Activated naive CD8-positive, alpha-beta T cell treated with anti-CD3 and anti-CD28 coated beads, Interleukin-2, amount 50 U/mL, for 24 hours (primary cell): ENCODE results near the gene BLOC1S4.
"Not testable (repeated sequence)": the region's sequence is repeated elsewhere in the genome, so short reads cannot be mapped to it uniquely, and the experiment has no call there.

ENCODE experiments used
- ATAC-seq: fragments of 150-1000 bp; cut with Tn5 transposase; one replicate; pipeline ENCODE4 v1.10.0; 2021
- DNase-seq: peaks from one replicate; pipeline ENCODE4 v3.0.0; 2021
- H3K27ac Mint-ChIP-seq: one replicate; pipeline ENCODE4 v1.8.0; 2021; ENCODE audit warnings: mild to moderate bottlenecking, mixed read lengths
- H3K27me3 Mint-ChIP-seq: one replicate; pipeline ENCODE4 v1.8.0; 2021; ENCODE audit warnings: mixed read lengths
- H3K36me3 Mint-ChIP-seq: one replicate; pipeline ENCODE4 v1.8.0; 2021; ENCODE audit warnings: low read depth, mixed read lengths
- H3K4me1 Mint-ChIP-seq: one replicate; pipeline ENCODE4 v1.8.0; 2021; ENCODE audit warnings: mixed read lengths
- H3K4me3 Mint-ChIP-seq: one replicate; pipeline ENCODE4 v1.8.0; 2021; ENCODE audit warnings: mild to moderate bottlenecking, moderate library complexity, mixed read lengths
- H3K9me3 Mint-ChIP-seq: one replicate; pipeline ENCODE4 v1.8.0; 2021; ENCODE audit warnings: mixed read lengths

The BLOC1S4 gene

DNA sequence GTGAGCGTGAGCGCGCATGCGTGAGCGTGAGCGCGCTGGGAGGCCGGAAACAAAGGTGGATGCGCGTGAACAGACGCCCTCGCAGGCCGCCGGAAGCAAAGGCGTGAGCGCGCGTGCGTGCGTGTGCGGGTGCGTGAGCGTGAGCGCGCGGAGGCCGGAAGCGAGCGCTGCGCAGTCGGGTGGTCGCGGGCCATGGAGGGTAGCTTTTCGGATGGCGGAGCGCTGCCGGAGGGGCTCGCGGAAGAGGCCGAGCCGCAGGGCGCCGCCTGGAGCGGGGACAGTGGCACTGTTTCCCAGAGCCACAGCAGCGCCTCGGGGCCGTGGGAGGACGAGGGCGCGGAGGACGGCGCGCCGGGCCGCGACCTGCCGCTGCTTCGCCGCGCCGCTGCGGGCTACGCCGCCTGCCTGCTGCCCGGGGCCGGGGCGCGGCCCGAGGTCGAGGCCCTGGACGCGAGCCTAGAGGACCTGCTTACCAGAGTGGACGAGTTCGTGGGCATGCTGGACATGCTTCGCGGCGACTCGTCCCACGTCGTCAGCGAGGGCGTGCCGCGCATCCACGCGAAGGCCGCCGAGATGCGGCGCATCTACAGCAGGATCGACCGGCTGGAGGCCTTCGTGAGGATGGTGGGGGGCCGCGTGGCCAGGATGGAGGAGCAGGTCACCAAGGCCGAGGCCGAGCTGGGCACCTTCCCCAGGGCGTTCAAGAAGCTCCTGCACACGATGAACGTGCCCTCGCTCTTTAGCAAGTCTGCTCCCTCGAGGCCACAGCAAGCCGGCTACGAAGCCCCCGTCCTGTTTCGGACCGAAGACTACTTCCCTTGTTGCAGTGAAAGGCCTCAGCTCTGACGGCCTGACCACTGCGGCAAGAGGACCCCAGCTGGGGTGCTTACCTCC lies at the start of gene BLOC1S4:
TSS of gene BLOC1S4 (plus strand) at position 157 of the 894 bp plus-strand sequence. CDS start at position 193, 36 bp downstream.
- DNase-seq = peak; percentile 89
- H3K36me3 Mint-ChIP-seq = peaks cover 6% of the 10 kb centered on the region
- H3K27ac Mint-ChIP-seq = peak within 1 kb of the TSS; percentile 99
- no peaks in the 10 kb centered on the region for H3K9me3 Mint-ChIP-seq
- ATAC-seq = peak; percentile 81
- peaks cover 31% of the 10 kb centered on the region for H3K4me1 Mint-ChIP-seq
- H3K27me3 Mint-ChIP-seq = peaks cover 3% of the 10 kb centered on the region
- H3K4me3 Mint-ChIP-seq = peak within 1 kb of the TSS; percentile 91

GRCh38 chr4:6668391-6668790 lies 47.6 kb upstream of the BLOC1S4 start:
- Mint-ChIP-seq H3K27ac (no peak overlapping the region), H3K4me1 (peaks cover 4% of the 10 kb centered on the region), H3K27me3 (peaks cover 3% of the 10 kb centered on the region), H3K36me3 (peaks cover 2% of the 10 kb centered on the region), H3K9me3 (no peaks in the 10 kb centered on the region), H3K4me3 (no peak overlapping the region)
- ATAC-seq (no peak), DNase-seq (no peak)

- ATAC-seq (no peak), DNase-seq (no peak)
- Mint-ChIP-seq H3K4me1 (peaks cover 33% of the 10 kb centered on the region), H3K27ac (no peak overlapping the region), H3K9me3 (no peaks in the 10 kb centered on the region), H3K36me3 (peaks cover 23% of the 10 kb centered on the region), H3K27me3 (no peaks in the 10 kb centered on the region), H3K4me3 (no peak overlapping the region)
These were observed 44.3 kb upstream of the BLOC1S4 start for GRCh38 chr4:6671648-6672047.

GRCh38 chr4:6672131-6672530 lies 43.8 kb upstream of the BLOC1S4 start:
- H3K4me3 Mint-ChIP-seq = no peak overlapping the region
- H3K4me1 Mint-ChIP-seq = peaks cover 38% of the 10 kb centered on the region
- no peaks in the 10 kb centered on the region for H3K9me3 Mint-ChIP-seq
- no peak overlapping the region for H3K27ac Mint-ChIP-seq
- no peaks in the 10 kb centered on the region for H3K27me3 Mint-ChIP-seq
- ATAC-seq = no peak
- no peak for DNase-seq
- peaks cover 27% of the 10 kb centered on the region for H3K36me3 Mint-ChIP-seq

- peak overlapping the region; percentile 92 for H3K4me3 Mint-ChIP-seq
- H3K36me3 Mint-ChIP-seq = peaks cover 33% of the 10 kb centered on the region
- ATAC-seq, H3K9me3 Mint-ChIP-seq, H3K27me3 Mint-ChIP-seq, DNase-seq: not testable (repeated sequence)
- peak overlapping the region; percentile 98 for H3K27ac Mint-ChIP-seq
- peaks cover 43% of the 10 kb centered on the region for H3K4me1 Mint-ChIP-seq
These were observed 43.3 kb upstream of the BLOC1S4 start for GRCh38 chr4:6672541-6673190.

DNA sequence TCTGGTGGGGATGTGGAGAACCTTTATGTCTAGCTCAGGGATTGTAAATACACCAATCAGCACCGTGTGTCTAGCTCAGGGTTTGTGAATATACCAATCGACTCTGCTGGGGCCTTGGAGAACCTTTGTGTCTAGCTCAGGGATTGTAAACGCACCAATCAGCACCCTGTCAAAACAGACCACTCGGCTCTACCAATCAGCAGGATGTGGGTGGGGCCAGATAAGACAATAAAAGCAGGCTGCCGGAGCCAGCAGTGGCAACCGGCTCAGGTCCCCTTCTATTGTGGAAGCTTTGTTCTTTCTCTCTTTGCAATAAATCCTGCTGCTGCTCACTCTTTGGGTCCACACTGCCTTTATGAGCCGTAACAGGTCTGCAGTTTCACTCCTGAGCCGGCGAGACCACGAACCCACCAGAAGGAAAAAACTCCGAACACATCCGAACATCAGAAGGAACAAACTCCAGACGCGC lies 42.7 kb upstream of the BLOC1S4 start:
- ATAC-seq = peak; percentile 8
- H3K27me3 Mint-ChIP-seq = not testable (repeated sequence)

DNA sequence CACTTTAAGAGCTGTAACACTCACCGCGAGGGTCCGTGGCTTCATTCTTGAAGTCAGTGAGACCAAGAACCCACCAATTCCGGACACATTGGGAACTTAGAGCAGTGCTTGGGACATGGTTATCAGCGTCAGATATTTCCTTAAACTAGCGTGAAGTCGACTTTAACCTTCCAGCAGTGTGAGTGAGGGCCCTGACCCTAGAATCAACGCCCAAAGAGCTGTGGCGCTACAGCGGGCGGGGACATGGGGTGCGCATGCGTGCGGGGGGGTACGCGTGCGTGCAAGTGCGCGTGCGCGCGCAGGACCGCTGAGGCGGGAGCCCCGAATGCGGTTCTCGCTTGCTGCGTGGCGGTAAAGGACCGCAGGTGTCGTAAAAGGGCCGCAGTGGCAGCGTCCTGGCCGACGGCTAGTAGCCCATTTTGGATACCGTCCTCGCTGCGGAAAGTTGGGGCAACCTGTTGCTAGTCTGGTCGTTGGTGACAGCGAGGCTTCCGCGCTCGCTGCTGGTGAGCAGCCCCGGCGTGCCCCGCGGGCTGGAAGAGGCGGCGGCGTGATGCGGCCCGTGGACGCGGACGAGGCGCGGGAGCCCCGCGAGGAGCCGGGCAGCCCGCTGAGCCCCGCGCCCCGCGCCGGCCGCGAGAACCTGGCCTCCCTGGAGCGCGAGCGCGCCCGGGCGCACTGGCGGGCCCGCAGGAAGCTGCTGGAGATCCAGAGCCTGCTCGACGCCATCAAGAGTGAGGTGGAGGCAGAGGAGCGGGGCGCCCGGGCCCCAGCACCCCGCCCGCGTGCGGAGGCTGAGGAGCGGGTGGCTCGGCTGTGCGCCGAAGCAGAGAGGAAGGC lies 42.1 kb upstream of the BLOC1S4 start:
- peak; percentile 95 for DNase-seq
- Mint-ChIP-seq H3K36me3 (peaks cover 43% of the 10 kb centered on the region), H3K4me1 (peaks cover 50% of the 10 kb centered on the region), H3K27ac (peak overlapping the region; percentile 98), H3K4me3 (peak overlapping the region; percentile 92), H3K9me3 (no peaks in the 10 kb centered on the region), H3K27me3 (no peaks in the 10 kb centered on the region)
- peak; percentile 66 for ATAC-seq

More for the DNA sequence above, 42.7 kb upstream of the BLOC1S4 start:
- Mint-ChIP-seq H3K4me1 (peaks cover 46% of the 10 kb centered on the region), H3K27ac (peak overlapping the region; percentile 98), H3K36me3 (peaks cover 37% of the 10 kb centered on the region), H3K4me3 (peak overlapping the region; percentile 92)
- not testable (repeated sequence) for H3K9me3 Mint-ChIP-seq
- peak; percentile 49 for DNase-seq

- Mint-ChIP-seq H3K4me1 (peaks cover 50% of the 10 kb centered on the region), H3K9me3 (no peaks in the 10 kb centered on the region), H3K27ac (peak overlapping the region; percentile 98), H3K4me3 (peak overlapping the region; percentile 92), H3K27me3 (no peaks in the 10 kb centered on the region), H3K36me3 (peaks cover 48% of the 10 kb centered on the region)
- ATAC-seq = peak; percentile 44
- peak; percentile 54 for DNase-seq
These were observed 41.3 kb upstream of the BLOC1S4 start for GRCh38 chr4:6674500-6675149.

DNA sequence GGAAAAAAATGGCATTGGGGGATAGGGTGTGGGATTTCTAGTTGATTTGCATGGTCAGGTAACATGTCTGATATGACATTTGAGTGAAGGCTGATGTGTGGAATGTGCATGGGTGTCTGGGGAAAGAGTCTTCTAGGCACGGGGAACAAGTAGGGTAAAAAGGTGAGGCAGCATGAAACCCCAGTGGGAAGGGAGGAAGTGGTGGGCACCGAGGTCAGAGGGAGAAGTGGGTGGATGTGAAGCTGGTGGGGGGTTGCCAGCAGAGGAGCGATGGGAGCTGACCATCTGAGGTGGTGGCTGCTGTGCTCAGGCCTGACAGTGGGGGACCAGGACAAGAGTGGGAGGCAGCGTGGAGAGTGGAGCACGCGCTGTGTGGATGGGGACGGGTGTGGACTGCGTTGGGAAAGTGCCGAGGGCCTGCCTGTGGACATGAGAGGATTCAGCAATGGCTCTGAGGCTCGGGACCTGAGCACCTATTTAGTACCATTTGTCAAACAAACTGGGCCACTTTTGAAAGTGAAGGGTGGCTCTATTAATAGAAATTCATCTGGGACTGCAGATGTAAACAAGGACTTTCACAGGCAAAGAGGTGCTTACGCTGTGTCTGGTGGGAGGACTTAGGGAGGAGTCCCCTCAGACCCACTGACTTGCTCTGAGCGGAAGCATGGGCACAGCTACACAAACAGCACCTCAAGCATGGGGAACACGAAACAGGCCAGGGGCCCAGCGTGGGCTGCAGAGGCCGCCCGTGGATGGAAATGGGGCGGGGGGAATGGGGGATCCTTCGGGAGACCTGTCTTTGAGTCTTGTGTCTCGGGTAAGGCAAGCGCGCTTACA lies 39.0 kb upstream of the BLOC1S4 start:
- H3K9me3 Mint-ChIP-seq = no peaks in the 10 kb centered on the region
- H3K4me1 Mint-ChIP-seq = peaks cover 50% of the 10 kb centered on the region
- ATAC-seq = no peak
- DNase-seq = no peak
- H3K4me3 Mint-ChIP-seq = peak overlapping the region; percentile 92
- H3K27ac Mint-ChIP-seq = peak overlapping the region; percentile 98
- H3K27me3 Mint-ChIP-seq = no peaks in the 10 kb centered on the region
- peaks cover 60% of the 10 kb centered on the region for H3K36me3 Mint-ChIP-seq

GRCh38 chr4:6680372-6681034 lies 35.5 kb upstream of the BLOC1S4 start:
- Mint-ChIP-seq H3K27me3 (no peaks in the 10 kb centered on the region), H3K4me3 (no peak overlapping the region)

GRCh38 chr4:6681191-6681590 lies 34.8 kb upstream of the BLOC1S4 start:
- no peak for ATAC-seq
- H3K36me3 Mint-ChIP-seq = peaks cover 42% of the 10 kb centered on the region
- H3K9me3 Mint-ChIP-seq = no peaks in the 10 kb centered on the region
- DNase-seq = no peak
- H3K27ac Mint-ChIP-seq = no peak overlapping the region
- H3K4me1 Mint-ChIP-seq = peaks cover 21% of the 10 kb centered on the region
- no peaks in the 10 kb centered on the region for H3K27me3 Mint-ChIP-seq
- no peak overlapping the region for H3K4me3 Mint-ChIP-seq

More at GRCh38 chr4:6680372-6681034, 35.5 kb upstream of the BLOC1S4 start:
- DNase-seq (no peak), ATAC-seq (no peak)
- Mint-ChIP-seq H3K36me3 (peaks cover 49% of the 10 kb centered on the region), H3K4me1 (peaks cover 28% of the 10 kb centered on the region), H3K9me3 (no peaks in the 10 kb centered on the region), H3K27ac (no peak overlapping the region)

GRCh38 chr4:6682862-6683590 lies 32.9 kb upstream of the BLOC1S4 start:
- H3K27me3 Mint-ChIP-seq = no peaks in the 10 kb centered on the region
- DNase-seq (no peak), ATAC-seq (no peak)
- peaks cover 25% of the 10 kb centered on the region for H3K36me3 Mint-ChIP-seq
- no peaks in the 10 kb centered on the region for H3K9me3 Mint-ChIP-seq
- no peak overlapping the region for H3K27ac Mint-ChIP-seq
- peaks cover 10% of the 10 kb centered on the region for H3K4me1 Mint-ChIP-seq
- H3K4me3 Mint-ChIP-seq = no peak overlapping the region
